ENCODE data around the gene ARHGAP15.

The ARHGAP15 gene

DNA sequence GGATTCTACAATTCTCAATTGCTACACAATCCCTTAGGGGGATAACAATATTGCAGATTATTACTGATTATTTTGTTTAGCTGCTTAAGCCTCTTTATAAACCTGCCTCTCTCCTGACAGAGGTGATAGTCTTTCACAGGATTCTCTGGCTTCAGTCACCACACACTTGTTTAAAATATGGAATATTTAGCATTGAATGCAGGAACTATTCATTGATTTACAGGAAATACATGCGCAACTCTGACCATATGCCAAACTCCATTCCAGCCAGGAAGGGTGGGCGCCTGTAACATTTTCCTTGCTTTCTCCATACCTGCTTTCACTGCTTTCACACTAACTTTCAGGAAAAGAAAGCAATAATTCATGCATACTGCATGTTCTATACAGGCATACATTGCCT is 44.8 kb upstream of the ARHGAP15 start:
- Histone ChIP-seq H3F3A (ENCODE audit: insufficient read depth) (no peaks in the 10 kb centered on the region), H3K36me3 (ENCODE audit: low read length) (no peaks in the 10 kb centered on the region), H3K79me2 (ENCODE audit: insufficient read depth, low read length) (no peaks in the 10 kb centered on the region), H3K27me3 (ENCODE audit: low read length) (no peaks in the 10 kb centered on the region), H3K9me3 (ENCODE audit: insufficient read depth, low read length) (no peaks in the 10 kb centered on the region), H2AFZ (ENCODE audit: low read depth, low read length, severe bottlenecking) (no peak overlapping the region), H3K9ac (ENCODE audit: low read length) (no peak overlapping the region), H4K20me1 (ENCODE audit: low read depth, low read length) (no peaks in the 10 kb centered on the region), H3K4me3 (ENCODE audit: insufficient read depth, low read length, poor library complexity, severe bottlenecking) (no peak overlapping the region), H3K9me2 (replicated peaks; ENCODE audit: insufficient read depth, low read length) (no peaks in the 10 kb centered on the region), H3K27ac (ENCODE audit: low read depth, low read length) (no peak overlapping the region), H3K4me2 (ENCODE audit: low read depth, low read length, poor library complexity, severe bottlenecking) (no peak overlapping the region)
- no peak for TF ChIP-seq EZH2phosphoT487 (conservative IDR thresholded peaks at IDR 0.05; ENCODE audit: low read length)
- TF ChIP-seq, protein P1, sequence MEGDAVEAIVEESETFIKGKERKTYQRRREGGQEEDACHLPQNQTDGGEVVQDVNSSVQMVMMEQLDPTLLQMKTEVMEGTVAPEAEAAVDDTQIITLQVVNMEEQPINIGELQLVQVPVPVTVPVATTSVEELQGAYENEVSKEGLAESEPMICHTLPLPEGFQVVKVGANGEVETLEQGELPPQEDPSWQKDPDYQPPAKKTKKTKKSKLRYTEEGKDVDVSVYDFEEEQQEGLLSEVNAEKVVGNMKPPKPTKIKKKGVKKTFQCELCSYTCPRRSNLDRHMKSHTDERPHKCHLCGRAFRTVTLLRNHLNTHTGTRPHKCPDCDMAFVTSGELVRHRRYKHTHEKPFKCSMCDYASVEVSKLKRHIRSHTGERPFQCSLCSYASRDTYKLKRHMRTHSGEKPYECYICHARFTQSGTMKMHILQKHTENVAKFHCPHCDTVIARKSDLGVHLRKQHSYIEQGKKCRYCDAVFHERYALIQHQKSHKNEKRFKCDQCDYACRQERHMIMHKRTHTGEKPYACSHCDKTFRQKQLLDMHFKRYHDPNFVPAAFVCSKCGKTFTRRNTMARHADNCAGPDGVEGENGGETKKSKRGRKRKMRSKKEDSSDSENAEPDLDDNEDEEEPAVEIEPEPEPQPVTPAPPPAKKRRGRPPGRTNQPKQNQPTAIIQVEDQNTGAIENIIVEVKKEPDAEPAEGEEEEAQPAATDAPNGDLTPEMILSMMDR (IDR thresholded peaks at IDR 0.05; ENCODE audit: insufficient read depth, low read length, poor library complexity, severe bottlenecking), result no peak

DNA sequence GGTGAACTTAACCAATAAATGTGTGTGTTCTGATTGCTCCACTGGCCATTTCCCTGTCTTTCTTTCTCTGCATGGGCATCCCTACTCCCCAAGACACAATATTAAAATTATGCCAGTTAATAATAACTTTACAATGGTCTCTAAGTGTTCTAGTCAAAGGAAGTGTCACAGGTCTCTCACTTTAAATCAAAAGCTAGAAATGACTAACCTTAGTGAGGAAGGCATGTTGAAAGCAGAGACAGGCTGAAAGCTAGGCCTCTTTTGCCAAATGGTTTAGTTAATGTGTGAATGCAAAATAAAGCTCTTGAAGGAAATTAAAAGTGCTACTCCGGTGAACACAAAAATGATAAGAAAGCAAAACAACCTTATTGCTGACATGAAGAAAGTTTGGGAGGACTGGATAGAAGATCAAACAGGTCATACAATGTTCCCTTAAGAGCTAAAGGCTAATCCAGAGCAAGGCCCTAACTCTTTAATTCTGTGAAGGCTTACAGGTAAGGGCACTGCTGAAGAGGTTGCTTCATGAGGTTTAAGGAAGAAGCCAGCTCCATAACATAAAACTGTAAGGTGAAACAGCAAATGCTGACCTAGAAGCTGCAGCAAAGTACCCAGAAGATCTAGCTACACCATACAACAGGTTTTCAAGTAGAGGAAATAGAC is 44.0 kb upstream of the ARHGAP15 start:
- Histone ChIP-seq H2AFZ (ENCODE audit: low read depth, low read length, severe bottlenecking) (no peak overlapping the region), H3K9me3 (ENCODE audit: insufficient read depth, low read length) (no peaks in the 10 kb centered on the region), H3K9ac (ENCODE audit: low read length) (no peak overlapping the region), H3F3A (ENCODE audit: insufficient read depth) (no peaks in the 10 kb centered on the region), H3K4me2 (ENCODE audit: low read depth, low read length, poor library complexity, severe bottlenecking) (no peak overlapping the region), H3K9me2 (replicated peaks; ENCODE audit: insufficient read depth, low read length) (no peaks in the 10 kb centered on the region), H3K79me2 (ENCODE audit: insufficient read depth, low read length) (no peaks in the 10 kb centered on the region), H3K27ac (ENCODE audit: low read depth, low read length) (no peak overlapping the region), H3K4me3 (ENCODE audit: insufficient read depth, low read length, poor library complexity, severe bottlenecking) (no peak overlapping the region), H4K20me1 (ENCODE audit: low read depth, low read length) (no peaks in the 10 kb centered on the region), H3K27me3 (ENCODE audit: low read length) (no peaks in the 10 kb centered on the region), H3K36me3 (ENCODE audit: low read length) (no peaks in the 10 kb centered on the region)
- TF ChIP-seq, protein P1 (IDR thresholded peaks at IDR 0.05; ENCODE audit: insufficient read depth, low read length, poor library complexity, severe bottlenecking), result no peak
- no peak for TF ChIP-seq EZH2phosphoT487 (conservative IDR thresholded peaks at IDR 0.05; ENCODE audit: low read length)

DNA sequence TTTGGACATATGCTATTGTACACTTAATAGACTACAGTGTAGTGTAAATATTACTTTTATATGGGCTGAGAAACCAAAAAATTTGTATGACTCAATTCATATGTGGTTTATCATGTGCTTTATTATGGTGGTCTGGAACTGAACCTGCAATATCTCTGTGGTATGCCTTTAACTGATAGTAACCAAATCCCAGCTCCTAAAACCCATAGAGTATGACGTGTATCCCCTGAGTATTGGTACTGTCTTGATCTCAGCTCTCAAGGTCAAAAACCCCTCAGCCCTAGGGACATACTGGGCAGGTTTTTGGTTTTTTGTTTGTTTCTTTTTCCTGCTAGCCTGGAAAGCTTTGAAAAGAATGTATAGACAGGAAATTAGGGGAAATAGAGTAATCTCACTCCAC is 42.2 kb upstream of the ARHGAP15 start:
- no peaks in the 10 kb centered on the region for H3K27me3 ChIP-seq (ENCODE audit: low read length)
- no peaks in the 10 kb centered on the region for H3K9me3 ChIP-seq (ENCODE audit: insufficient read depth, low read length)
- no peaks in the 10 kb centered on the region for H3F3A ChIP-seq (ENCODE audit: insufficient read depth)
- H2AFZ ChIP-seq (ENCODE audit: low read depth, low read length, severe bottlenecking), result no peak overlapping the region
- no peaks in the 10 kb centered on the region for H3K36me3 ChIP-seq (ENCODE audit: low read length)
- no peak overlapping the region for H3K27ac ChIP-seq (ENCODE audit: low read depth, low read length)
- no peaks in the 10 kb centered on the region for H4K20me1 ChIP-seq (ENCODE audit: low read depth, low read length)
- H3K9me2 ChIP-seq (replicated peaks; ENCODE audit: insufficient read depth, low read length), result no peaks in the 10 kb centered on the region
- no peak overlapping the region for H3K9ac ChIP-seq (ENCODE audit: low read length)
- TF ChIP-seq, protein P1 (IDR thresholded peaks at IDR 0.05; ENCODE audit: insufficient read depth, low read length, poor library complexity, severe bottlenecking), result no peak
- TF ChIP-seq EZH2phosphoT487 (conservative IDR thresholded peaks at IDR 0.05; ENCODE audit: low read length), result no peak
- H3K79me2 ChIP-seq (ENCODE audit: insufficient read depth, low read length), result no peaks in the 10 kb centered on the region
- H3K4me2 ChIP-seq (ENCODE audit: low read depth, low read length, poor library complexity, severe bottlenecking), result no peak overlapping the region
- no peak overlapping the region for H3K4me3 ChIP-seq (ENCODE audit: insufficient read depth, low read length, poor library complexity, severe bottlenecking)

Data from SU-DHL-6 (cell line).